HCT116 (cell line): ENCODE measurements around the gene LUC7L2. TPM values are rescaled to one million over a fixed set of nuclear protein-coding genes. Genes with fewer than 3 reads are reported as not detected.

Experiments used
- ATAC-seq: fragments of 200-7000 bp; cut with Tn5 transposase; 2 replicates; pipeline ENCODE4 v1.9.1; 2020; ENCODE audit warnings: mild to moderate bottlenecking, moderate library complexity
- BruUV-seq: library from RNA; stranded (reverse); fragments of 400-500 nt; replicated peaks from 2 replicates; lab custom pipeline; 2021; lab: Mats Ljungman, UMichigan
- CTCF ChIA-PET: fragments of 300-600 bp; sonication (Branson Sonifier 250); formaldehyde crosslinking; loops from one replicate; lab custom pipeline; 2021; ENCODE audit warnings: antibody characterized with exemption; lab: Charles Lee
- POLR2A ChIA-PET: fragments of 300-600, 350-600 bp; sonication (Branson Sonifier 250); formaldehyde crosslinking; loops from one replicate; lab custom pipeline; 2021; ENCODE audit warnings: antibody characterized with exemption; lab: Charles Lee
- RAD21 ChIA-PET, 2 experiments: fragments of 300-600 bp; sonication (Branson Sonifier 250); formaldehyde crosslinking; loops; one replicate each; lab custom pipeline; 2023; ENCODE audit warnings: low total read pairs in 2 of 2; ENCODE audit not compliant: uncharacterized antibody in 2 of 2, unreplicated experiment in 2 of 2, low non-redundant PET in 1 of 2; lab: Charles Lee
- DNase-seq: peaks from one replicate; pipeline ENCODE4 v3.0.0-alpha.2; 2010; ENCODE audit warnings: low read depth, low spot score
- H2AFZ ChIP-seq: fragments of 200-600 bp; shearing (Covaris generic), sonication (generic); 2 replicates; pipeline ENCODE4 v1.6.1; 2017; ENCODE audit warnings: low read depth, mixed run types, mixed read lengths, antibody characterized with exemption, low read length; ENCODE audit not compliant: poor library complexity, severe bottlenecking
- H3K27ac ChIP-seq: 2 replicates; pipeline ENCODE4 v1.5.1; 2012; ENCODE audit warnings: low read depth, low read length
- H3K27me3 ChIP-seq: fragments of 200-600 bp; sonication (generic); 2 replicates; pipeline ENCODE4 v1.6.1; 2016; ENCODE audit warnings: mixed run types, low read length, mixed read lengths; ENCODE audit not compliant: insufficient read depth
- H3K36me3 ChIP-seq, 2 experiments: fragments of 200-500 bp in 1 of 2; fragments of 200-600 bp in 1 of 2; sonication (Bioruptor generic) in 1 of 2; sonication (generic) in 1 of 2; 2 replicates each; pipeline versions ENCODE4 v1.5.1 to v1.6.1; 2014 to 2016; ENCODE audit warnings: low read length in 2 of 2, inconsistent platforms in 1 of 2, mixed read lengths in 1 of 2, mixed run types in 1 of 2; ENCODE audit not compliant: insufficient read depth in 2 of 2, control insufficient read depth in 1 of 2
- H3K4me1 ChIP-seq, 2 experiments: fragments of 200-600 bp in 1 of 2; sonication (generic) in 1 of 2; 2 replicates each; pipeline versions ENCODE4 v1.5.1 to v1.6.1; 2012 to 2017; ENCODE audit warnings: low read length in 2 of 2, inconsistent platforms in 1 of 2, mild to moderate bottlenecking in 1 of 2, mixed read lengths in 1 of 2, mixed run types in 1 of 2, moderate library complexity in 1 of 2; ENCODE audit not compliant: insufficient read depth in 2 of 2, control insufficient read depth in 1 of 2
- H3K4me2 ChIP-seq: fragments of 200-600 bp; sonication (generic); 2 replicates; pipeline ENCODE4 v1.6.1; 2017; ENCODE audit warnings: mixed run types, low read length, mixed read lengths
- H3K4me3 ChIP-seq, 2 experiments: fragments of 200-600 bp in 1 of 2; sonication (generic) in 1 of 2; replicated peaks in 1 of 2; 2 replicates each; pipeline ENCODE4 v1.5.1; 2011 to 2016; ENCODE audit warnings: low read length in 2 of 2, control low read depth in 1 of 2, low read depth in 1 of 2, mild to moderate bottlenecking in 1 of 2, mixed read lengths in 1 of 2, mixed run types in 1 of 2
- H3K79me2 ChIP-seq: fragments of 200-600 bp; sonication (generic); 2 replicates; pipeline ENCODE4 v1.6.1; 2017; ENCODE audit warnings: mild to moderate bottlenecking, mixed run types, low read length, moderate library complexity, mixed read lengths; ENCODE audit not compliant: insufficient read depth
- H3K9ac ChIP-seq: fragments of 200-600 bp; sonication (generic); 2 replicates; pipeline ENCODE4 v1.6.1; 2016; ENCODE audit warnings: low read length, mixed read lengths
- H3K9me2 ChIP-seq: fragments of 200-600 bp; sonication (generic), shearing (Covaris generic); 2 replicates; pipeline ENCODE4 v1.6.1; 2017; ENCODE audit warnings: mixed run types, mild to moderate bottlenecking, moderate library complexity; ENCODE audit not compliant: insufficient read depth
- H3K9me3 ChIP-seq, 2 experiments: fragments of 200-500 bp in 1 of 2; fragments of 200-600 bp in 1 of 2; sonication (Bioruptor generic) in 1 of 2; sonication (generic) in 1 of 2; 2 replicates each; pipeline ENCODE4 v1.6.1; 2014 to 2017; ENCODE audit warnings: low read length in 2 of 2, mixed read lengths in 2 of 2, inconsistent platforms in 1 of 2, low read depth in 1 of 2, mild to moderate bottlenecking in 1 of 2, mixed run types in 1 of 2, moderate library complexity in 1 of 2; ENCODE audit not compliant: control insufficient read depth in 1 of 2, insufficient read depth in 1 of 2
- H4K20me1 ChIP-seq: fragments of 200-600 bp; sonication (generic), shearing (Covaris generic); 2 replicates; pipeline ENCODE4 v1.6.1; 2017; ENCODE audit warnings: mixed run types, mild to moderate bottlenecking, moderate library complexity; ENCODE audit not compliant: insufficient read depth
- CBX3 ChIP-seq: IDR thresholded peaks from 2 replicates; pipeline ENCODE4 v1.6.1; 2012; ENCODE audit warnings: low read depth
- CEBPB ChIP-seq: IDR thresholded peaks from 2 replicates; pipeline ENCODE4 v1.6.1; 2012; ENCODE audit warnings: low read depth
- EGR1 ChIP-seq: IDR thresholded peaks from 2 replicates; pipeline ENCODE4 v1.6.1; 2012; ENCODE audit warnings: low read depth
- POLR2AphosphoS5 ChIP-seq: IDR thresholded peaks from 2 replicates; pipeline ENCODE4 v1.6.1; 2011; ENCODE audit warnings: mild to moderate bottlenecking, low read depth, low read length, moderate library complexity
- SIN3A ChIP-seq: IDR thresholded peaks from 2 replicates; pipeline ENCODE4 v1.6.1; 2012; ENCODE audit warnings: low read depth
- YY1 ChIP-seq: IDR thresholded peaks from 2 replicates; pipeline ENCODE4 v1.6.1; 2011; ENCODE audit warnings: low read length, low read depth, moderate library complexity, mild to moderate bottlenecking; ENCODE audit not compliant: insufficient replicate concordance; ENCODE audit errors: extremely low read depth
- ZFX ChIP-seq: fragments of 450-650 bp; IDR thresholded peaks from 2 replicates; pipeline ENCODE4 v1.6.1; 2017
- intact Hi-C: fragments of 100-400 bp; cut with micrococcal nuclease; formaldehyde crosslinking; loops from 2 replicates; pipeline ENCODE4 v1.10.0; 2022
- total RNA-seq: library from RNA; stranded (reverse); gene quantifications from one replicate; pipeline ENCODE4 v1.2.1, GENCODE V29; 2021; ENCODE audit not compliant: unreplicated experiment
- TF ChIP-seq, protein P1 (sequence below): IDR thresholded peaks from 2 replicates; pipeline ENCODE4 v1.6.1; 2012; ENCODE audit warnings: low read depth
- TF ChIP-seq, protein P2 (sequence below), 3 experiments: fragments of 200-600 bp in 1 of 3; sonication (generic) in 1 of 3; IDR thresholded peaks in 2 of 3; conservative IDR thresholded peaks in 1 of 3; 2 replicates each; pipeline ENCODE4 v1.5.1; 2012 to 2017; ENCODE audit warnings: low read depth in 2 of 3, low read length in 2 of 3, antibody characterized with exemption in 1 of 3, borderline replicate concordance in 1 of 3, control low read depth in 1 of 3, mild to moderate bottlenecking in 1 of 3, mixed read lengths in 1 of 3, mixed run types in 1 of 3, moderate library complexity in 1 of 3; ENCODE audit not compliant: insufficient read depth in 1 of 3

The LUC7L2 gene
- total RNA-seq, 1 experiment from 2014 or later: 98.8 TPM

GRCh38 chr7:139341058-139341775, 18.5 kb upstream of the LUC7L2 start, which contains the start of gene FMC1:
TSS of gene FMC1 (plus strand) at chr7:139341337. CDS start at chr7:139341385, 48 bp downstream.
- H3K27ac ChIP-seq: peak within 1 kb of the TSS; percentile 95
- H4K20me1 ChIP-seq: no peaks in the 10 kb centered on the region
- intact Hi-C loops: loop anchor here (1.0 to 10.0 kb wide), 2 partner anchors 18 to 236 kb away; partner anchors contain the start of genes LUC7L2 and ZC3HAV1
- RAD21 ChIA-PET: no interaction called here
- peaks cover 3 to 26% of the 10 kb centered on the region in 2 experiments; a peak in 3 of 4 replicates for H3K4me1 ChIP-seq
- no peaks in the 10 kb centered on the region for H3K27me3 ChIP-seq
- peaks cover 0 to 5% of the 10 kb centered on the region in 2 experiments; a peak in 1 of 4 replicates for H3K9me3 ChIP-seq
- peaks cover 24% of the 10 kb centered on the region for H3K79me2 ChIP-seq
- H3K36me3 ChIP-seq: no peaks in the 10 kb centered on the region
- H3K9ac ChIP-seq: peak within 1 kb of the TSS; percentile 94
- DNase-seq: peak; percentile 88
- TF ChIP-seq, protein P1, sequence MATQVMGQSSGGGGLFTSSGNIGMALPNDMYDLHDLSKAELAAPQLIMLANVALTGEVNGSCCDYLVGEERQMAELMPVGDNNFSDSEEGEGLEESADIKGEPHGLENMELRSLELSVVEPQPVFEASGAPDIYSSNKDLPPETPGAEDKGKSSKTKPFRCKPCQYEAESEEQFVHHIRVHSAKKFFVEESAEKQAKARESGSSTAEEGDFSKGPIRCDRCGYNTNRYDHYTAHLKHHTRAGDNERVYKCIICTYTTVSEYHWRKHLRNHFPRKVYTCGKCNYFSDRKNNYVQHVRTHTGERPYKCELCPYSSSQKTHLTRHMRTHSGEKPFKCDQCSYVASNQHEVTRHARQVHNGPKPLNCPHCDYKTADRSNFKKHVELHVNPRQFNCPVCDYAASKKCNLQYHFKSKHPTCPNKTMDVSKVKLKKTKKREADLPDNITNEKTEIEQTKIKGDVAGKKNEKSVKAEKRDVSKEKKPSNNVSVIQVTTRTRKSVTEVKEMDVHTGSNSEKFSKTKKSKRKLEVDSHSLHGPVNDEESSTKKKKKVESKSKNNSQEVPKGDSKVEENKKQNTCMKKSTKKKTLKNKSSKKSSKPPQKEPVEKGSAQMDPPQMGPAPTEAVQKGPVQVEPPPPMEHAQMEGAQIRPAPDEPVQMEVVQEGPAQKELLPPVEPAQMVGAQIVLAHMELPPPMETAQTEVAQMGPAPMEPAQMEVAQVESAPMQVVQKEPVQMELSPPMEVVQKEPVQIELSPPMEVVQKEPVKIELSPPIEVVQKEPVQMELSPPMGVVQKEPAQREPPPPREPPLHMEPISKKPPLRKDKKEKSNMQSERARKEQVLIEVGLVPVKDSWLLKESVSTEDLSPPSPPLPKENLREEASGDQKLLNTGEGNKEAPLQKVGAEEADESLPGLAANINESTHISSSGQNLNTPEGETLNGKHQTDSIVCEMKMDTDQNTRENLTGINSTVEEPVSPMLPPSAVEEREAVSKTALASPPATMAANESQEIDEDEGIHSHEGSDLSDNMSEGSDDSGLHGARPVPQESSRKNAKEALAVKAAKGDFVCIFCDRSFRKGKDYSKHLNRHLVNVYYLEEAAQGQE: no peak
- TF ChIP-seq SIN3A: no peak
- no peak for TF ChIP-seq EGR1
- TF ChIP-seq POLR2AphosphoS5: no peak; the same call in 1 of the 2 replicates
- TF ChIP-seq, protein P2, sequence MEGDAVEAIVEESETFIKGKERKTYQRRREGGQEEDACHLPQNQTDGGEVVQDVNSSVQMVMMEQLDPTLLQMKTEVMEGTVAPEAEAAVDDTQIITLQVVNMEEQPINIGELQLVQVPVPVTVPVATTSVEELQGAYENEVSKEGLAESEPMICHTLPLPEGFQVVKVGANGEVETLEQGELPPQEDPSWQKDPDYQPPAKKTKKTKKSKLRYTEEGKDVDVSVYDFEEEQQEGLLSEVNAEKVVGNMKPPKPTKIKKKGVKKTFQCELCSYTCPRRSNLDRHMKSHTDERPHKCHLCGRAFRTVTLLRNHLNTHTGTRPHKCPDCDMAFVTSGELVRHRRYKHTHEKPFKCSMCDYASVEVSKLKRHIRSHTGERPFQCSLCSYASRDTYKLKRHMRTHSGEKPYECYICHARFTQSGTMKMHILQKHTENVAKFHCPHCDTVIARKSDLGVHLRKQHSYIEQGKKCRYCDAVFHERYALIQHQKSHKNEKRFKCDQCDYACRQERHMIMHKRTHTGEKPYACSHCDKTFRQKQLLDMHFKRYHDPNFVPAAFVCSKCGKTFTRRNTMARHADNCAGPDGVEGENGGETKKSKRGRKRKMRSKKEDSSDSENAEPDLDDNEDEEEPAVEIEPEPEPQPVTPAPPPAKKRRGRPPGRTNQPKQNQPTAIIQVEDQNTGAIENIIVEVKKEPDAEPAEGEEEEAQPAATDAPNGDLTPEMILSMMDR (IDR thresholded peaks at IDR 0.05 in 2 of 3, conservative IDR thresholded peaks at IDR 0.05 in 1 of 3; ENCODE audit: borderline replicate concordance in 1 of 3, insufficient read depth in 1 of 3, low read depth in 2 of 3, low read length in 2 of 3): 0 out of 6 replicates have a peak, but pooled peaks of 1 of the 3 experiments have one; percentile 18
- TF ChIP-seq CBX3: no peak
- TF ChIP-seq YY1: peak; percentile 81
- no peak for TF ChIP-seq CEBPB
- TF ChIP-seq ZFX: peak; percentile 79; the same call in 1 of the 2 replicates
- TF ChIP-seq, all 23 proteins: peak for 3
- ChIA-PET POLR2A (no interaction called here), CTCF (no interaction called here)
- ATAC-seq: peak; percentile 77
- Histone ChIP-seq H2AFZ (peak within 1 kb of the TSS; percentile 56), H3K4me2 (peak within 1 kb of the TSS; percentile 94), H3K9me2 (no peaks in the 10 kb centered on the region), H3K4me3 (peak within 1 kb of the TSS; percentile 78 to 90)
- BruUV-seq: no TSS peak
